CD14-positive monocyte (primary cell): ENCODE results near the gene RBM19. TPM values are rescaled to one million over a fixed set of nuclear protein-coding genes. Genes with fewer than 3 reads are reported as not detected.

ENCODE experiments used
- DNase-seq, 3 donors: peaks; one replicate each; pipeline ENCODE4 v3.0.0-alpha.2; 2011 to 2022
- H2AFZ ChIP-seq: 2 replicates; pipeline ENCODE4 v1.6.0; 2012; ENCODE audit warnings: mild to moderate bottlenecking, low read depth, low read length, inconsistent platforms; ENCODE audit not compliant: insufficient read depth, poor library complexity, severe bottlenecking
- H3K27ac ChIP-seq, 2 donors: 1 replicate in 1 of 2; 2 replicates in 1 of 2; pipeline ENCODE4 v1.5.1; 2012 to 2013; ENCODE audit warnings: low read length in 2 of 2, control low read depth in 1 of 2, inconsistent platforms in 1 of 2, low read depth in 1 of 2, mild to moderate bottlenecking in 1 of 2
- H3K27me3 ChIP-seq, 2 donors: one replicate each; pipeline versions ENCODE4 v1.6.0 to v1.6.1; 2011 to 2013; ENCODE audit warnings: low read length in 2 of 2; ENCODE audit not compliant: control insufficient read depth in 2 of 2, insufficient read depth in 2 of 2
- H3K36me3 ChIP-seq, 2 donors: replicated peaks in 1 of 2; 1 replicate in 1 of 2; 2 replicates in 1 of 2; pipeline versions ENCODE4 v1.5.1 to v1.6.1; 2012 to 2013; ENCODE audit warnings: low read length in 2 of 2, control low read depth in 1 of 2, inconsistent platforms in 1 of 2, mild to moderate bottlenecking in 1 of 2; ENCODE audit not compliant: insufficient read depth in 2 of 2, control insufficient read depth in 1 of 2
- H3K4me1 ChIP-seq, 2 donors: 1 replicate in 1 of 2; 2 replicates in 1 of 2; pipeline versions ENCODE4 v1.5.1 to v1.6.1; 2012 to 2013; ENCODE audit warnings: low read length in 2 of 2, control low read depth in 1 of 2, inconsistent platforms in 1 of 2, mild to moderate bottlenecking in 1 of 2, moderate library complexity in 1 of 2; ENCODE audit not compliant: insufficient read depth in 2 of 2, control insufficient read depth in 1 of 2
- H3K4me2 ChIP-seq: replicated peaks from 2 replicates; pipeline ENCODE3; 2012; ENCODE audit warnings: low read length, moderate library complexity, mild to moderate bottlenecking; ENCODE audit not compliant: poor library complexity, severe bottlenecking; ENCODE audit errors: extremely low read depth
- H3K4me3 ChIP-seq, 3 experiments: fragments of 200-600 bp in 1 of 3; sonication (generic) in 1 of 3; replicated peaks in 1 of 3; 1 replicate in 2 of 3; 2 replicates in 1 of 3; pipeline ENCODE4 v1.5.1; 2011 to 2013; ENCODE audit warnings: low read length in 3 of 3, mild to moderate bottlenecking in 3 of 3, control low read depth in 2 of 3, low read depth in 2 of 3, inconsistent platforms in 1 of 3, moderate library complexity in 1 of 3
- H3K79me2 ChIP-seq: 2 replicates; pipeline ENCODE4 v1.6.0; 2012; ENCODE audit warnings: mild to moderate bottlenecking, control low read depth, inconsistent platforms, low read length, moderate library complexity; ENCODE audit not compliant: insufficient read depth
- H3K9ac ChIP-seq: 2 replicates; pipeline ENCODE4 v1.6.0; 2017; ENCODE audit warnings: low read length, mild to moderate bottlenecking; ENCODE audit not compliant: insufficient read depth, poor library complexity, severe bottlenecking
- H3K9me3 ChIP-seq, 2 donors: replicated peaks in 1 of 2; 1 replicate in 1 of 2; 2 replicates in 1 of 2; pipeline versions ENCODE4 v1.5.1 to v1.6.1; 2012 to 2013; ENCODE audit warnings: low read length in 2 of 2, control low read depth in 1 of 2; ENCODE audit not compliant: control insufficient read depth in 1 of 2, insufficient read depth in 1 of 2
- H4K20me1 ChIP-seq: 2 replicates; pipeline ENCODE4 v1.6.0; 2012; ENCODE audit warnings: mild to moderate bottlenecking, low read length, control low read depth, moderate library complexity; ENCODE audit not compliant: insufficient read depth
- H3K27ac Mint-ChIP-seq, 7 donors: one replicate each; pipeline ENCODE4 v1.8.0; 2020; ENCODE audit warnings: mild to moderate bottlenecking in 7 of 7, mixed read lengths in 7 of 7, moderate library complexity in 6 of 7, inconsistent platforms in 2 of 7
- H3K27me3 Mint-ChIP-seq, 3 donors: one replicate each; pipeline ENCODE4 v1.8.0; 2021 to 2022; ENCODE audit warnings: low read depth in 3 of 3, mild to moderate bottlenecking in 3 of 3, mixed read lengths in 3 of 3, moderate library complexity in 3 of 3, inconsistent platforms in 1 of 3
- H3K36me3 Mint-ChIP-seq, 2 donors: one replicate each; pipeline ENCODE4 v1.8.0; 2020; ENCODE audit warnings: mixed read lengths in 2 of 2, inconsistent platforms in 1 of 2, mild to moderate bottlenecking in 1 of 2
- H3K4me1 Mint-ChIP-seq: one replicate; pipeline ENCODE4 v1.8.0; 2020; ENCODE audit warnings: mild to moderate bottlenecking, mixed read lengths
- H3K4me3 Mint-ChIP-seq, 2 donors: one replicate each; pipeline ENCODE4 v1.8.0; 2020; ENCODE audit warnings: mild to moderate bottlenecking in 2 of 2, mixed read lengths in 2 of 2, moderate library complexity in 1 of 2
- H3K9me3 Mint-ChIP-seq, 7 donors: one replicate each; pipeline ENCODE4 v1.8.0; 2020 to 2022; ENCODE audit warnings: mixed read lengths in 7 of 7, mild to moderate bottlenecking in 6 of 7, moderate library complexity in 6 of 7, inconsistent platforms in 2 of 7
- WGBS: methylation state at CpG from one replicate; pipeline ENCODE4 v1.1.5; 2013; ENCODE audit warnings: missing lambda C conversion rate; ENCODE audit not compliant: insufficient coverage; 5-methylcytosine and 5-hydroxymethylcytosine counted together
- intact Hi-C, 2 donors: fragments of 100-400 bp; cut with micrococcal nuclease; formaldehyde crosslinking; loops; one replicate each; pipeline versions ENCODE4 v1.15.0 to v1.15.1; 2023
- polyA plus RNA-seq, 3 donors: library from polyadenylated mRNA; depleted of rRNA in 1 of 3; unstranded in 2 of 3; stranded (reverse) in 1 of 3; fragments of 300-500 nt in 2 of 3; fragments of >200 nt in 1 of 3; fragmentation: Illumina TruSeq in 2 of 3; gene quantifications; 1 replicate in 2 of 3; 2 replicates in 1 of 3; pipeline ENCODE4 v1.2.3, GENCODE V29; 2012 to 2021
- TF ChIP-seq, protein P1 (sequence below): fragments of 200-600 bp; IDR thresholded peaks from one replicate; pipeline ENCODE4 v1.8.0; 2022; ENCODE audit warnings: antibody characterized with exemption, mild to moderate bottlenecking

Gene RBM19
- polyA plus RNA-seq, 3 donors = 2.1 to 30.4 (median 2.2) TPM

- no peak overlapping the region for H2AFZ ChIP-seq
- intact Hi-C loops = no loop called here
- H3K27me3 Mint-ChIP-seq = no peaks in the 10 kb centered on the region
Observed at GRCh38 chr12:113867258-113867657, 98.9 kb downstream of the RBM19 start.

DNA sequence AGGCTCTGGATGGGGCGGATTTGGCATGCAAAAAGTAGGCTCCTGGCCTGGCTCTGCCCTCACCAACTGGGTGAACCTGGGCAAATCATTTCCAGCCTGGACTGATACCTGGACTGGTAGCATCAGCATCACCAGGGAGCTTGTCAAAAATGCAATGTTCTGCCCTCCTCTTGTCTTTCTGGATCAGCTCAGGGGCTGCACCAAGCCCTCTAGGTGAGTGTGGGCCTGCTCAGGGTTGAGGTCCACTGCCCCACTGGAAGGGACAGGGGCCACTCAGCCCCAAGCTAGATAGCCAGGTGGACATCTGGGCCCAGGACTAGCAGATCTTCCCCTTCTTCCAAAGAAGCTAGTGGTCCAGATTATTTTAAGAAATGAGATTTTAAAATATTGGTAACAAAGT lies 99.6 kb downstream of the RBM19 start:
- Mint-ChIP-seq H3K4me1 (peaks cover 25% of the 10 kb centered on the region), H3K27me3 (peaks cover 0 to under 1% (median 0%) of the 10 kb centered on the region in 3 donors), H3K36me3 (peaks cover 19 to 20% of the 10 kb centered on the region in 2 donors), H3K27ac (no peak overlapping the region), H3K9me3 (no peaks in the 10 kb centered on the region), H3K4me3 (no peak overlapping the region)
- Histone ChIP-seq H2AFZ (no peak overlapping the region), H3K4me2 (no peak overlapping the region), H3K4me1 (peaks cover 9 to 20% of the 10 kb centered on the region in 2 donors), H3K4me3 (no peak overlapping the region), H3K36me3 (no peaks in the 10 kb centered on the region), H3K9ac (no peak overlapping the region), H4K20me1 (no peaks in the 10 kb centered on the region), H3K27me3 (no peaks in the 10 kb centered on the region), H3K79me2 (no peaks in the 10 kb centered on the region), H3K27ac (no peak overlapping the region), H3K9me3 (no peaks in the 10 kb centered on the region)
- TF ChIP-seq, protein P1, sequence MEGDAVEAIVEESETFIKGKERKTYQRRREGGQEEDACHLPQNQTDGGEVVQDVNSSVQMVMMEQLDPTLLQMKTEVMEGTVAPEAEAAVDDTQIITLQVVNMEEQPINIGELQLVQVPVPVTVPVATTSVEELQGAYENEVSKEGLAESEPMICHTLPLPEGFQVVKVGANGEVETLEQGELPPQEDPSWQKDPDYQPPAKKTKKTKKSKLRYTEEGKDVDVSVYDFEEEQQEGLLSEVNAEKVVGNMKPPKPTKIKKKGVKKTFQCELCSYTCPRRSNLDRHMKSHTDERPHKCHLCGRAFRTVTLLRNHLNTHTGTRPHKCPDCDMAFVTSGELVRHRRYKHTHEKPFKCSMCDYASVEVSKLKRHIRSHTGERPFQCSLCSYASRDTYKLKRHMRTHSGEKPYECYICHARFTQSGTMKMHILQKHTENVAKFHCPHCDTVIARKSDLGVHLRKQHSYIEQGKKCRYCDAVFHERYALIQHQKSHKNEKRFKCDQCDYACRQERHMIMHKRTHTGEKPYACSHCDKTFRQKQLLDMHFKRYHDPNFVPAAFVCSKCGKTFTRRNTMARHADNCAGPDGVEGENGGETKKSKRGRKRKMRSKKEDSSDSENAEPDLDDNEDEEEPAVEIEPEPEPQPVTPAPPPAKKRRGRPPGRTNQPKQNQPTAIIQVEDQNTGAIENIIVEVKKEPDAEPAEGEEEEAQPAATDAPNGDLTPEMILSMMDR = no peak
- DNase-seq = no peak
- WGBS = 100% methylated on average over 1 of the region's 1 CpG
- intact Hi-C loops = no loop called here

More at GRCh38 chr12:113867258-113867657, 98.9 kb downstream of the RBM19 start:
- 100% methylated on average over 2 of the region's 6 CpGs for WGBS
- H3K27ac ChIP-seq = no peak overlapping the region
- H3K9me3 ChIP-seq = no peaks in the 10 kb centered on the region
- no peaks in the 10 kb centered on the region for H3K79me2 ChIP-seq
- Mint-ChIP-seq H3K9me3 (no peaks in the 10 kb centered on the region), H3K4me1 (peaks cover 18% of the 10 kb centered on the region), H3K4me3 (no peak overlapping the region), H3K27ac (no peak overlapping the region), H3K36me3 (peaks cover 18 to 19% of the 10 kb centered on the region in 2 donors)
- H3K36me3 ChIP-seq = no peaks in the 10 kb centered on the region
- H3K9ac ChIP-seq = no peak overlapping the region
- TF ChIP-seq, protein P1 = peak; percentile 18
- no peak overlapping the region for H3K4me3 ChIP-seq
- H3K4me2 ChIP-seq = no peak overlapping the region
- no peaks in the 10 kb centered on the region for H4K20me1 ChIP-seq
- no peak for DNase-seq
- no peaks in the 10 kb centered on the region for H3K27me3 ChIP-seq
- H3K4me1 ChIP-seq = peaks cover 4 to 12% of the 10 kb centered on the region in 2 donors
